BLaER1 treated with 17β-estradiol and CSF1 and Interleukin-3, amounts not matched to agents 10 nM and 100 nM (cell line): Measurements from ENCODE around the gene PROKR1.
"Not testable (repeated sequence)": the region's sequence is repeated elsewhere in the genome, so short reads cannot be mapped to it uniquely, and the experiment has no call there.

Experiments used
- H3K27ac ChIP-seq, 11 experiments: shearing (Covaris generic); formaldehyde crosslinking; 2 replicates each; pipeline ENCODE4 v1.8.1; 2022
- H3K27me3 ChIP-seq, 11 experiments: shearing (Covaris generic); formaldehyde crosslinking; 2 replicates each; pipeline ENCODE4 v1.8.1; 2022
- H3K36me3 ChIP-seq, 11 experiments: shearing (Covaris generic); formaldehyde crosslinking; 2 replicates each; pipeline ENCODE4 v1.8.1; 2022
- H3K4me1 ChIP-seq, 10 experiments: shearing (Covaris generic); formaldehyde crosslinking; 2 replicates each; pipeline ENCODE4 v1.8.1; 2022
- H3K4me2 ChIP-seq, 11 experiments: shearing (Covaris generic); formaldehyde crosslinking; 2 replicates each; pipeline ENCODE4 v1.8.1; 2022
- H3K4me3 ChIP-seq, 10 experiments: shearing (Covaris generic); formaldehyde crosslinking; 2 replicates each; pipeline ENCODE4 v1.8.1; 2022
- H3K9ac ChIP-seq, 11 experiments: shearing (Covaris generic); formaldehyde crosslinking; 2 replicates each; pipeline ENCODE4 v1.8.1; 2022
- H3K9me3 ChIP-seq, 11 experiments: shearing (Covaris generic); formaldehyde crosslinking; replicated peaks in 1 of 11; 2 replicates each; pipeline ENCODE4 v1.8.1; 2022
- H4K20me1 ChIP-seq, 11 experiments: shearing (Covaris generic); formaldehyde crosslinking; 2 replicates each; pipeline ENCODE4 v1.8.1; 2022
- Cebpa-rat ChIP-seq, 11 experiments: shearing (Covaris generic); IDR thresholded peaks; 2 replicates each; pipeline ENCODE4 v1.8.1; 2022

Gene PROKR1

GRCh38 chr2:68643011-68643873 is at the start of gene PROKR1:
Gene PROKR1, plus strand, starts transcription at chr2:68643579. Its CDS starts 2,243 bp downstream, at chr2:68645822.
- Histone ChIP-seq H3K36me3 (no peaks in the 10 kb centered on the region), H3K9ac (peak within 1 kb of the TSS; percentile 40 to 71 (median 66); a peak in 21 of 22 replicates), H4K20me1 (peaks cover 0 to 10% (median 0%) of the 10 kb centered on the region in 11 experiments; a peak in 2 of 22 replicates), H3K4me3 (peak within 1 kb of the TSS; percentile 58 to 74 (median 63)), H3K27ac (no peak within 1 kb of the TSS), H3K4me2 (peak within 1 kb of the TSS; percentile 86 to 99 (median 96)), H3K4me1 (peaks cover 0 to 21% (median 10%) of the 10 kb centered on the region in 10 experiments; a peak in 14 of 20 replicates), H3K9me3 (peaks cover 23 to 45% (median 31%) of the 10 kb centered on the region in 11 experiments), H3K27me3 (peaks cover 46 to 57% (median 54%) of the 10 kb centered on the region in 11 experiments)
- TF ChIP-seq Cebpa-rat (IDR thresholded peaks at IDR 0.05) = no peak

- no peaks in the 10 kb centered on the region for H3K27me3 ChIP-seq
- H4K20me1 ChIP-seq = no peaks in the 10 kb centered on the region
- no peak overlapping the region; a peak in 1 of 22 replicates for H3K9ac ChIP-seq
- peak overlapping the region in 8 of 11 experiments; percentile 26 to 63 (median 52); a peak in 13 of 22 replicates for H3K27ac ChIP-seq
- peaks cover 0 to 13% (median 0%) of the 10 kb centered on the region in 11 experiments; a peak in 5 of 22 replicates for H3K9me3 ChIP-seq
- peaks cover 0 to under 1% (median 0%) of the 10 kb centered on the region in 11 experiments; a peak in 1 of 22 replicates for H3K36me3 ChIP-seq
- H3K4me1 ChIP-seq = peaks cover 8 to 36% (median 16%) of the 10 kb centered on the region in 10 experiments; a peak in 18 of 20 replicates
- peak overlapping the region in 9 of 11 experiments; percentile 41 to 66 (median 60); a peak in 16 of 22 replicates for H3K4me2 ChIP-seq
- TF ChIP-seq Cebpa-rat (IDR thresholded peaks at IDR 0.05) = peak in 2 of 11 experiments; percentile 58 to 60; a peak in 3 of 22 replicates
- no peak overlapping the region for H3K4me3 ChIP-seq
Measured at GRCh38 chr2:68594041-68594440, 49.3 kb upstream of the PROKR1 start.

- Histone ChIP-seq H3K4me3 (no peak overlapping the region), H3K36me3 (no peaks in the 10 kb centered on the region), H3K4me1 (peaks cover 8 to 36% (median 16%) of the 10 kb centered on the region in 10 experiments; a peak in 18 of 20 replicates), H3K9ac (no peak overlapping the region), H3K9me3 (peaks cover 0 to 17% (median 5%) of the 10 kb centered on the region in 11 experiments; a peak in 14 of 22 replicates), H4K20me1 (no peaks in the 10 kb centered on the region), H3K27me3 (no peaks in the 10 kb centered on the region), H3K27ac (peak overlapping the region in 8 of 11 experiments; percentile 9 to 63 (median 52); a peak in 13 of 22 replicates), H3K4me2 (peak overlapping the region in 9 of 11 experiments; percentile 8 to 66 (median 60); a peak in 16 of 22 replicates)
- TF ChIP-seq Cebpa-rat (IDR thresholded peaks at IDR 0.05) = no peak
Measured at GRCh38 chr2:68594674-68595492, 48.5 kb upstream of the PROKR1 start.

GRCh38 chr2:68595493-68595785 is 47.9 kb upstream of the PROKR1 start:
- H3K9ac ChIP-seq, H3K36me3 ChIP-seq, H3K27me3 ChIP-seq, H4K20me1 ChIP-seq, H3K4me3 ChIP-seq, H3K27ac ChIP-seq: not testable (repeated sequence)
- peaks cover 8 to 36% (median 16%) of the 10 kb centered on the region in 10 experiments; a peak in 18 of 20 replicates for H3K4me1 ChIP-seq
- peaks cover 5 to 22% (median 8%) of the 10 kb centered on the region in 11 experiments; a peak in 16 of 22 replicates for H3K9me3 ChIP-seq
- H3K4me2 ChIP-seq = peak overlapping the region in 2 of 11 experiments; percentile 60 to 63; a peak in 1 of 22 replicates

GRCh38 chr2:68600495-68600894 is 42.9 kb upstream of the PROKR1 start:
- not testable (repeated sequence) for H3K4me1 ChIP-seq, H3K9ac ChIP-seq, H4K20me1 ChIP-seq, H3K27ac ChIP-seq, H3K36me3 ChIP-seq, H3K4me2 ChIP-seq, H3K27me3 ChIP-seq, H3K4me3 ChIP-seq
- H3K9me3 ChIP-seq = peaks cover 24 to 46% (median 34%) of the 10 kb centered on the region in 11 experiments

- no peak overlapping the region for H3K4me2 ChIP-seq
- peaks cover 25 to 48% (median 32%) of the 10 kb centered on the region in 11 experiments for H3K9me3 ChIP-seq
- no peak overlapping the region for H3K27ac ChIP-seq
- no peaks in the 10 kb centered on the region for H3K4me1 ChIP-seq
- no peak overlapping the region for H3K4me3 ChIP-seq
- no peak for TF ChIP-seq Cebpa-rat (IDR thresholded peaks at IDR 0.05)
- no peaks in the 10 kb centered on the region for H4K20me1 ChIP-seq
- H3K36me3 ChIP-seq = no peaks in the 10 kb centered on the region
- H3K27me3 ChIP-seq = no peaks in the 10 kb centered on the region
- H3K9ac ChIP-seq = no peak overlapping the region
Measured at GRCh38 chr2:68603059-68603458, 40.3 kb upstream of the PROKR1 start.

- Histone ChIP-seq H3K4me3 (no peak overlapping the region), H3K9me3 (peaks cover 26 to 48% (median 35%) of the 10 kb centered on the region in 11 experiments), H3K36me3 (no peaks in the 10 kb centered on the region), H3K4me2 (no peak overlapping the region), H3K4me1 (no peaks in the 10 kb centered on the region), H4K20me1 (no peaks in the 10 kb centered on the region), H3K9ac (no peak overlapping the region), H3K27ac (no peak overlapping the region), H3K27me3 (no peaks in the 10 kb centered on the region)
- TF ChIP-seq Cebpa-rat (IDR thresholded peaks at IDR 0.05) = no peak
Measured at GRCh38 chr2:68604077-68604476, 39.3 kb upstream of the PROKR1 start.

- Histone ChIP-seq H3K36me3 (no peaks in the 10 kb centered on the region), H3K4me1 (no peaks in the 10 kb centered on the region), H3K9me3 (peaks cover 32 to 56% (median 42%) of the 10 kb centered on the region in 11 experiments), H3K9ac (no peak overlapping the region), H3K4me2 (no peak overlapping the region), H4K20me1 (no peaks in the 10 kb centered on the region), H3K27me3 (no peaks in the 10 kb centered on the region), H3K4me3 (no peak overlapping the region), H3K27ac (no peak overlapping the region)
- TF ChIP-seq Cebpa-rat (IDR thresholded peaks at IDR 0.05) = no peak
Measured at GRCh38 chr2:68605939-68606338, 37.4 kb upstream of the PROKR1 start.

GRCh38 chr2:68606759-68607158 is 36.6 kb upstream of the PROKR1 start:
- Histone ChIP-seq H3K9me3 (peaks cover 28 to 51% (median 37%) of the 10 kb centered on the region in 11 experiments), H4K20me1 (no peaks in the 10 kb centered on the region), H3K27me3 (no peaks in the 10 kb centered on the region), H3K4me2 (no peak overlapping the region), H3K9ac (no peak overlapping the region), H3K4me3 (no peak overlapping the region), H3K4me1 (no peaks in the 10 kb centered on the region), H3K27ac (no peak overlapping the region), H3K36me3 (no peaks in the 10 kb centered on the region)
- no peak for TF ChIP-seq Cebpa-rat (IDR thresholded peaks at IDR 0.05)
